Measurements from ENCODE around the gene TMEM88. TPM values are rescaled to one million over a fixed set of nuclear protein-coding genes. Genes with fewer than 3 reads are reported as not detected.

Gene TMEM88
- total and polyA plus RNA-seq, 5 experiments from 2014 or later: 6.9 to 7.2 TPM; not detected in 3

GRCh38 chr17:7894866-7895265 is 40.0 kb downstream of the TMEM88 start:
- DNase-seq: no peak
- ATAC-seq: no peak
- H3K27me3 Mint-ChIP-seq: no peaks in the 10 kb centered on the region
- no peaks in the 10 kb centered on the region for H3K9me3 Mint-ChIP-seq
- no peak overlapping the region for H3K4me3 Mint-ChIP-seq
- peak overlapping the region in 6 of 10 donors; percentile 14 to 68 (median 34) for H3K27ac Mint-ChIP-seq
- H3K4me1 Mint-ChIP-seq: peaks cover 6 to 27% (median 21%) of the 10 kb centered on the region in 4 donors
- POLR2A ChIA-PET: no interaction called here
- H3K36me3 Mint-ChIP-seq: peaks cover 12 to 97% (median 26%) of the 10 kb centered on the region in 3 donors

- H3K27ac Mint-ChIP-seq: peak overlapping the region in 6 of 10 donors; percentile 6 to 78 (median 60)
- no peaks in the 10 kb centered on the region for H3K9me3 Mint-ChIP-seq
- POLR2A ChIA-PET: interaction anchor here (1.6 kb wide), 1 partner anchor 14 kb away, joined by 3 read pairs; no protein-coding TSS in a partner anchor
Measured at GRCh38 chr17:7897090-7897489, 42.2 kb downstream of the TMEM88 start.

GRCh38 chr17:7897773-7898172 is 42.9 kb downstream of the TMEM88 start:
- no peaks in the 10 kb centered on the region for H3K9me3 Mint-ChIP-seq
- peak overlapping the region; percentile 4 to 88 (median 60) for H3K27ac Mint-ChIP-seq

More at GRCh38 chr17:7897090-7897489, 42.2 kb downstream of the TMEM88 start:
- Mint-ChIP-seq H3K36me3 (peaks cover 12 to 97% (median 28%) of the 10 kb centered on the region in 3 donors), H3K4me3 (no peak overlapping the region), H3K4me1 (peaks cover 2 to 20% (median 14%) of the 10 kb centered on the region in 4 donors), H3K27me3 (no peaks in the 10 kb centered on the region)
- ATAC-seq (no peak), DNase-seq (no peak)

GRCh38 chr17:7903154-7904103 is 48.6 kb downstream of the TMEM88 start:
- ATAC-seq (no peak), DNase-seq (no peak)
- Mint-ChIP-seq H3K4me1 (peaks cover 0 to 5% (median 1%) of the 10 kb centered on the region in 4 donors), H3K27ac (peak overlapping the region in 4 of 10 donors; percentile 48 to 91 (median 70)), H3K27me3 (no peaks in the 10 kb centered on the region), H3K9me3 (no peaks in the 10 kb centered on the region), H3K4me3 (no peak overlapping the region), H3K36me3 (peaks cover 11 to 99% (median 37%) of the 10 kb centered on the region in 3 donors)
- POLR2A ChIA-PET: interaction anchor here (0.5 to 1.0 kb wide), 3 partner anchors 10 to 129 kb away, joined by 3 read pairs; no protein-coding TSS in a partner anchor

More at GRCh38 chr17:7897773-7898172, 42.9 kb downstream of the TMEM88 start:
- Mint-ChIP-seq H3K27me3 (no peaks in the 10 kb centered on the region), H3K36me3 (peaks cover 12 to 99% (median 28%) of the 10 kb centered on the region in 3 donors), H3K4me3 (no peak overlapping the region), H3K4me1 (peaks cover 2 to 20% (median 14%) of the 10 kb centered on the region in 4 donors)
- ATAC-seq: peak in 1 of 2 donors; percentile 62
- POLR2A ChIA-PET: interaction anchor here (0.6 to 1.6 kb wide), 3 partner anchors 14 to 35 kb away, joined by 3 to 6 read pairs (median 4); no protein-coding TSS in a partner anchor
- peak in 1 of 10 donors; percentile 26 for DNase-seq

Other genes with a start within 250 kb of the TMEM88 start
- gene FXR2, start 240.2 kb upstream of the TMEM88 start, total RNA-seq: 10 to 100 TPM; 36.6 to 39.0 TPM
- 10 to 100 TPM; 11.8 to 17.8 (median 12.4) TPM for gene FXR2, start 240.2 kb upstream of the TMEM88 start, polyA plus RNA-seq
- gene SAT2, start 227.2 kb upstream of the TMEM88 start, total RNA-seq: 10 to 100 TPM; 74.8 to 76.6 TPM
- gene SAT2, start 227.2 kb upstream of the TMEM88 start, polyA plus RNA-seq: 10 to 100 TPM; 38.5 to 40.0 (median 39.4) TPM
- gene SHBG, start 224.9 kb upstream of the TMEM88 start, total RNA-seq: not detected
- gene SHBG, start 224.9 kb upstream of the TMEM88 start, polyA plus RNA-seq: not detected
- gene ATP1B2, start 204.1 kb upstream of the TMEM88 start, total RNA-seq: under 1 TPM; 0.36 to 0.96 TPM
- gene ATP1B2, start 204.1 kb upstream of the TMEM88 start, polyA plus RNA-seq: under 1 TPM in 2 of 3 donors, not detected in 1; 0.17 to 0.57 TPM
- gene TP53, start 167.6 kb upstream of the TMEM88 start, total RNA-seq: 100 to 1,000 TPM; 113 to 116 TPM
- 10 to 100 TPM; 21.7 to 33.0 (median 28.0) TPM for gene TP53, start 167.6 kb upstream of the TMEM88 start, polyA plus RNA-seq
- 10 to 100 TPM in 1 of 2 experiments, 1 to 10 TPM in 1; 9.8 to 11.6 TPM for gene WRAP53, start 166.6 kb upstream of the TMEM88 start, total RNA-seq
- gene WRAP53, start 166.6 kb upstream of the TMEM88 start, polyA plus RNA-seq: 10 to 100 TPM; 10.5 to 14.1 (median 13.9) TPM
- not detected for gene EFNB3, start 149.9 kb upstream of the TMEM88 start, total RNA-seq
- gene EFNB3, start 149.9 kb upstream of the TMEM88 start, polyA plus RNA-seq: not detected
- not detected for gene DNAH2, start 137.3 kb upstream of the TMEM88 start, total RNA-seq
- gene DNAH2, start 137.3 kb upstream of the TMEM88 start, polyA plus RNA-seq: not detected
- 100 to 1,000 TPM; 113 TPM for gene KDM6B, start 20.8 kb upstream of the TMEM88 start, total RNA-seq
- gene KDM6B, start 20.8 kb upstream of the TMEM88 start, polyA plus RNA-seq: 1 to 10 TPM in 2 of 3 donors, under 1 TPM in 1; 0.28 to 1.2 (median 1.0) TPM
- 10 to 100 TPM; 16.0 to 24.1 TPM for gene NAA38, start 2.5 kb downstream of the TMEM88 start, total RNA-seq
- gene NAA38, start 2.5 kb downstream of the TMEM88 start, polyA plus RNA-seq: 100 to 1,000 TPM; 125 to 169 (median 152) TPM
- 1 to 10 TPM; 8.5 to 9.8 TPM for gene CYB5D1, start 2.9 kb downstream of the TMEM88 start, total RNA-seq
- 1 to 10 TPM; 3.5 to 6.0 (median 5.1) TPM for gene CYB5D1, start 2.9 kb downstream of the TMEM88 start, polyA plus RNA-seq
- gene CHD3, start 33.7 kb downstream of the TMEM88 start, total RNA-seq: 100 to 1,000 TPM; 277 to 281 TPM
- 10 to 100 TPM in 2 of 3 donors, 1 to 10 TPM in 1; 4.3 to 29.2 (median 15.5) TPM for gene CHD3, start 33.7 kb downstream of the TMEM88 start, polyA plus RNA-seq
- 1 to 10 TPM; 7.8 to 9.4 TPM for gene RNF227, start 61.2 kb downstream of the TMEM88 start, total RNA-seq
- gene RNF227, start 61.2 kb downstream of the TMEM88 start, polyA plus RNA-seq: 1 to 10 TPM in 2 of 3 donors, under 1 TPM in 1; 0.65 to 4.8 (median 2.4) TPM
- gene KCNAB3, start 74.8 kb downstream of the TMEM88 start, total RNA-seq: 10 to 100 TPM; 16.1 to 19.4 TPM
- gene KCNAB3, start 74.8 kb downstream of the TMEM88 start, polyA plus RNA-seq: under 1 TPM in 2 of 3 donors, not detected in 1; 0.44 to 0.80 TPM
- gene TRAPPC1, start 76.9 kb downstream of the TMEM88 start, total RNA-seq: 100 to 1,000 TPM in 1 of 2 experiments, 10 to 100 TPM in 1; 93.4 to 120 TPM
- gene TRAPPC1, start 76.9 kb downstream of the TMEM88 start, polyA plus RNA-seq: 100 to 1,000 TPM; 199 to 219 (median 205) TPM
- 10 to 100 TPM; 35.2 to 43.0 TPM for gene CNTROB, start 77.1 kb downstream of the TMEM88 start, total RNA-seq
- gene CNTROB, start 77.1 kb downstream of the TMEM88 start, polyA plus RNA-seq: 10 to 100 TPM in 2 of 3 donors, 1 to 10 TPM in 1; 7.6 to 18.5 (median 12.4) TPM
- not detected for gene GUCY2D, start 147.5 kb downstream of the TMEM88 start, total RNA-seq
- gene GUCY2D, start 147.5 kb downstream of the TMEM88 start, polyA plus RNA-seq: under 1 TPM in 1 of 3 donors, not detected in 2; 0.17 TPM
- not detected for gene ALOX15B, start 184.0 kb downstream of the TMEM88 start, total RNA-seq
- not detected for gene ALOX15B, start 184.0 kb downstream of the TMEM88 start, polyA plus RNA-seq
- 1 to 10 TPM in 1 of 2 experiments, under 1 TPM in 1; 0.80 to 1.5 TPM for gene ALOX12B, start 232.7 kb downstream of the TMEM88 start, total RNA-seq
- 1 to 10 TPM in 2 of 3 donors, under 1 TPM in 1; 0.82 to 2.3 (median 1.7) TPM for gene ALOX12B, start 232.7 kb downstream of the TMEM88 start, polyA plus RNA-seq

Measured in naive thymus-derived CD8-positive, alpha-beta T cell (primary cell).